CD4-positive, alpha-beta T cell treated with Interleukin-17A for 4 hours (primary cell): ENCODE results near the gene ALG13.
"Not testable (repeated sequence)": the region's sequence is repeated elsewhere in the genome, so short reads cannot be mapped to it uniquely, and the experiment has no call there.

ENCODE experiments used
- DNase-seq: peaks from one replicate; pipeline ENCODE4 v3.0.0-alpha.2; 2020; ENCODE audit warnings: mixed read lengths

The ALG13 gene

DNA sequence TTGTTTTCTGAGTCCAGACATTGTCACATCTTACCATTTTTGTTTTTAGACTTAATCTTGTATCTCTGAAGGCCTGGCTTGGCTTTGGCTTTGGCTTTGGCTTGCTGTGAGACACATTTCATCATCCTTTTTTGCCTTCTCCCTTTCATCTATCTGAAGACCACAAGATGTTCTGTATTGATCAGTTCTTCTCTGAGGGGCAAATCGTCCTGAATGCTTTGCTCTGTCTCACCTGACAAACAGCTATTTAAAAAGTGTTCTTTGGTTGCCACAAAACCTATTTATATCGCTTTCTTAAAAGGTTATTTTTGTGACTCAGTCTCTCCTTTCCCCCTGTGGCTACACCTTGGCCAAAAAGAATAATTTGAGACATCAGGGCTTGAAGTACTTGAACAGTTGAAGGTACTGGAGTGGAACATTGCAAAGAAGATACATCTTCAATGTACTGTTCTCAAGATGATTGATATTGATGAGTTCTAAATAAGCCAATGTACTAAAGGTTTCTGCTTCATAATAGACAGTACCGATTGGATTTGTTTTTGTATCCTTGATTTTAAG lies 80.7 kb downstream of the ALG13 start:
- DNase-seq = no peak

DNA sequence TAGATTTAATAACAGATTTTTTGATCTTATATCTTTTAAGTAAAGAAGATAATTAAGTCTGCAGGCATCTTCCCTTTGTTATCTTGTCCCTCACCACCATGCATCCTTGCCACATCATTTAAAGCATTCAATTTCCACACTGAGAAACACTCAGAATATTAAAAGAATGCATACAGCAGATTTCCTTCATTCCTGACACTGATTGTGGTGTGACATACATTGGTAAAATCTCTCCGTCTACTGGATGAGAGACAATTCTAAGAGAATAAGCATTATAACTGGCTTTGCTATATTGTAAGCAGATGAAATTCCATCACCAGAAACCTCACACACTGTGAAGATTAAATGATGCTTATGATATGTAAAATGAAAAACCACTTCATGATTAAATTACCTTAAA lies 97.6 kb downstream of the ALG13 start:
- no peak for DNase-seq

DNA sequence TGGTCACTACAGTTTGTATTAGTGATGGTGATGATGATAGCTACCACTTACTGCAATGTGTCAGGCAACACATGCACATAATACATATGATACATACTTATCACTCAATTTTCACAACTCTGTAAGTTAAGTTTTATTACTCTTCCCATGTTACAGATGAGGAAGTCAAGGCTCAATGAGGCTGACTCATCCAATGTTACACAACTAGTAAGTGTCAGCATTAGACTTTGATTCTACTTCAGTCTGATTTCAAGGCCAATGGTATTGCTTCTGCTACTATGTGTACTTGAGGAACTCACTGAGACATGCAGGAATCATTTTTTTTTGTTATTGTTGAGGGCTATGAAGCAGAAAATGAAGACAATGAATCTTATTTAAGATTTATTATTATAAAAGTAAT lies 98.6 kb downstream of the ALG13 start:
- DNase-seq = no peak

DNA sequence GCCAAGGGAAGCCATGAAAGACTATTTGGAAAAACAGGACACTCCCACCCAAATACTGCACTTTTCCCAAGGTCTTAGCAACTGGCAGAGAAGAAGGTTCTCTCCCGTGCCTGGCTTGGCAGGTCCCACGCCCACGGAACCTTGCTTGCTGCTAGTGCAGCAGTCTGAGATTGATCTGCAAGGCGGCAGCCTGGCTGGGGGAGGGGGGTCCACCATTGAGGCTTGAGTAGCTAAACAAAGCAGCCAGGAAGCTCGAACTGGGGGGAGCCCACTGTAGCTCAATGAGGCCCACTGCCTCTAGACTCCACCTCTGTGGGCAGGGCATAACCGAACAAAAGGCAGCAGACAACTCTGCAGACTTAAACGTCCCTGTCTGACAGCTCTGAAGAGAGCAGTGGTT lies 103.7 kb downstream of the ALG13 start:
- no peak for DNase-seq

DNA sequence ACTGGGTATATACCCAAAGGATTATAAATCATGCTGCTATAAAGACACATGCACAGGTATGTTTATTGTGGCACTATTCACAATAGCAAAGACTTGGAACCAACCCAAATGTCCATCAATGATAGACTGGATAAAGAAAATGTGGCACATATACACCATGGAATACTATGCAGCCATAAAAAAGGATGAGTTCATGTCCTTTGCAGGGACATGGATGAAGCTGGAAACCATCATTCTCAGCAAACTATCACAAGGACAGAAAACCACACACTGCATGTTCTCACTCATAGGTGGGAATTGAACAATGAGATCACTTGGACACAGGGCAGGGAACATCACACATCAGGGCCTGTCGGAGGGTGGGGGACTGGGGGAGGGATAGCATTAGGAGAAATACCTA lies 109.1 kb downstream of the ALG13 start:
- not testable (repeated sequence) for DNase-seq
